HL-60 (cell line): ENCODE results near the gene RAPGEF4.

ENCODE experiments used
- DNase-seq, 2 experiments: peaks; one replicate each; pipeline ENCODE4 v3.0.0-alpha.2; 2010 to 2020; ENCODE audit warnings: low read depth in 1 of 2, low spot score in 1 of 2
- H3K27ac ChIP-seq: fragments of 250-450 bp; sonication (Bioruptor Pico); replicated peaks from 2 replicates; pipeline ENCODE4 v1.5.1; 2020; ENCODE audit warnings: mild to moderate bottlenecking, moderate library complexity
- H3K27me3 ChIP-seq: fragments of 250-450 bp; sonication (Bioruptor Pico); 2 replicates; pipeline ENCODE4 v1.5.1; 2021; ENCODE audit warnings: mild to moderate bottlenecking, moderate library complexity; ENCODE audit not compliant: insufficient read depth, poor library complexity, severe bottlenecking
- H3K4me3 ChIP-seq: replicated peaks from 2 replicates; pipeline ENCODE4 v1.5.1; 2011; ENCODE audit warnings: mild to moderate bottlenecking, control low read depth, low read length; ENCODE audit not compliant: insufficient read depth
- GABPA ChIP-seq: IDR thresholded peaks from 2 replicates; pipeline ENCODE4 v1.6.1; 2012; ENCODE audit warnings: low read depth
- POLR2AphosphoS5 ChIP-seq: IDR thresholded peaks from 2 replicates; pipeline ENCODE4 v1.6.1; 2012; ENCODE audit warnings: low read depth
- SPI1 ChIP-seq: IDR thresholded peaks from 2 replicates; pipeline ENCODE4 v1.6.1; 2012; ENCODE audit warnings: low read depth, mild to moderate bottlenecking, borderline replicate concordance
- TF ChIP-seq, protein P1 (sequence below): IDR thresholded peaks from one replicate; pipeline ENCODE4 v1.5.1; 2011; ENCODE audit warnings: low read length, control low read depth, inconsistent platforms; ENCODE audit not compliant: insufficient read depth
- TF ChIP-seq, protein P2 (sequence below): IDR thresholded peaks from 2 replicates; pipeline ENCODE4 v1.6.1; 2012; ENCODE audit warnings: low read depth; ENCODE audit not compliant: insufficient replicate concordance

The RAPGEF4 gene

GRCh38 chr2:172943539-172943938 is 207.9 kb downstream of the RAPGEF4 start:
- TF ChIP-seq POLR2AphosphoS5 (no peak), SPI1 (no peak), GABPA (no peak)
- TF ChIP-seq, protein P1, sequence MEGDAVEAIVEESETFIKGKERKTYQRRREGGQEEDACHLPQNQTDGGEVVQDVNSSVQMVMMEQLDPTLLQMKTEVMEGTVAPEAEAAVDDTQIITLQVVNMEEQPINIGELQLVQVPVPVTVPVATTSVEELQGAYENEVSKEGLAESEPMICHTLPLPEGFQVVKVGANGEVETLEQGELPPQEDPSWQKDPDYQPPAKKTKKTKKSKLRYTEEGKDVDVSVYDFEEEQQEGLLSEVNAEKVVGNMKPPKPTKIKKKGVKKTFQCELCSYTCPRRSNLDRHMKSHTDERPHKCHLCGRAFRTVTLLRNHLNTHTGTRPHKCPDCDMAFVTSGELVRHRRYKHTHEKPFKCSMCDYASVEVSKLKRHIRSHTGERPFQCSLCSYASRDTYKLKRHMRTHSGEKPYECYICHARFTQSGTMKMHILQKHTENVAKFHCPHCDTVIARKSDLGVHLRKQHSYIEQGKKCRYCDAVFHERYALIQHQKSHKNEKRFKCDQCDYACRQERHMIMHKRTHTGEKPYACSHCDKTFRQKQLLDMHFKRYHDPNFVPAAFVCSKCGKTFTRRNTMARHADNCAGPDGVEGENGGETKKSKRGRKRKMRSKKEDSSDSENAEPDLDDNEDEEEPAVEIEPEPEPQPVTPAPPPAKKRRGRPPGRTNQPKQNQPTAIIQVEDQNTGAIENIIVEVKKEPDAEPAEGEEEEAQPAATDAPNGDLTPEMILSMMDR = no peak
- TF ChIP-seq, protein P2, sequence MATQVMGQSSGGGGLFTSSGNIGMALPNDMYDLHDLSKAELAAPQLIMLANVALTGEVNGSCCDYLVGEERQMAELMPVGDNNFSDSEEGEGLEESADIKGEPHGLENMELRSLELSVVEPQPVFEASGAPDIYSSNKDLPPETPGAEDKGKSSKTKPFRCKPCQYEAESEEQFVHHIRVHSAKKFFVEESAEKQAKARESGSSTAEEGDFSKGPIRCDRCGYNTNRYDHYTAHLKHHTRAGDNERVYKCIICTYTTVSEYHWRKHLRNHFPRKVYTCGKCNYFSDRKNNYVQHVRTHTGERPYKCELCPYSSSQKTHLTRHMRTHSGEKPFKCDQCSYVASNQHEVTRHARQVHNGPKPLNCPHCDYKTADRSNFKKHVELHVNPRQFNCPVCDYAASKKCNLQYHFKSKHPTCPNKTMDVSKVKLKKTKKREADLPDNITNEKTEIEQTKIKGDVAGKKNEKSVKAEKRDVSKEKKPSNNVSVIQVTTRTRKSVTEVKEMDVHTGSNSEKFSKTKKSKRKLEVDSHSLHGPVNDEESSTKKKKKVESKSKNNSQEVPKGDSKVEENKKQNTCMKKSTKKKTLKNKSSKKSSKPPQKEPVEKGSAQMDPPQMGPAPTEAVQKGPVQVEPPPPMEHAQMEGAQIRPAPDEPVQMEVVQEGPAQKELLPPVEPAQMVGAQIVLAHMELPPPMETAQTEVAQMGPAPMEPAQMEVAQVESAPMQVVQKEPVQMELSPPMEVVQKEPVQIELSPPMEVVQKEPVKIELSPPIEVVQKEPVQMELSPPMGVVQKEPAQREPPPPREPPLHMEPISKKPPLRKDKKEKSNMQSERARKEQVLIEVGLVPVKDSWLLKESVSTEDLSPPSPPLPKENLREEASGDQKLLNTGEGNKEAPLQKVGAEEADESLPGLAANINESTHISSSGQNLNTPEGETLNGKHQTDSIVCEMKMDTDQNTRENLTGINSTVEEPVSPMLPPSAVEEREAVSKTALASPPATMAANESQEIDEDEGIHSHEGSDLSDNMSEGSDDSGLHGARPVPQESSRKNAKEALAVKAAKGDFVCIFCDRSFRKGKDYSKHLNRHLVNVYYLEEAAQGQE = no peak
- Histone ChIP-seq H3K27me3 (no peaks in the 10 kb centered on the region), H3K4me3 (no peak overlapping the region), H3K27ac (no peak overlapping the region)
- DNase-seq = no peak

DNA sequence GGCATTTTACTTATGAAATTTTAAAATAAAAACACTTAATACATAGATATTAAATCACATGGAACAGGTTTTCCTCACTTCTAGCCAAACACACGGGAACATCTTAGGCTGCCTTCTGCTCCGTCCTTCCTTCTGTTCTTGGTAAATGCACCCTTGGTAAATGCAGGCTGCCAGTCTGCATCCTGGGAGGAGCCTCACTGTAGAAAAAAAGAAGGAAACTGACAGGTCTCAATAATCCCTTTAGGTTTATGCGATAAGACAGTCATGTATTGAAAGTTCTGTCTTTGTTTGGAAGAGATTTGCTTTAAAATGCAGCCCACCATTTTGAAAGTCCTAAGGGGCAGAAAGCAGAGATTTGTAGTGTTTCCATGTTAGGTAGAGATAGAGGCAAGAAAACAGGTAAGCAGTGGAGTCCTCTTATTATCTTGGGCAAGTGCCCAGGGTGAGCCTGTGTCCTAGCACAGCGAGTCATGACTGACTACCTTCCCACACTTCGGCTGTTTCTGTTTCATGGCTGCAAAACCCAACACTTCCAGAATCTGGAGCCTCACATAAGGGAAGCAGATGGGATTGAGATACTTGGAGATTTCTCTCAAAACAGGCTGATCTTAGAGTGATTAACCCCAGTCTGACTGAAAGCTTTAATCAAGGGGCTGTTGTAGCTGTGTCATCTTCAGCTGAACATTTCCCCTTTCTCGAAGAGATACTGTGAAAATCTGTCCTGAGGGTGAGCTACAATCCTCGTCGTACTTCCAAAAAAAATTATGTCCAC is 208.6 kb downstream of the RAPGEF4 start:
- Histone ChIP-seq H3K27ac (no peak overlapping the region), H3K27me3 (no peaks in the 10 kb centered on the region), H3K4me3 (no peak overlapping the region)
- DNase-seq = no peak
- TF ChIP-seq, protein P1 = no peak
- no peak for TF ChIP-seq POLR2AphosphoS5
- TF ChIP-seq SPI1 = no peak
- TF ChIP-seq GABPA = no peak
- TF ChIP-seq, protein P2 = no peak

DNA sequence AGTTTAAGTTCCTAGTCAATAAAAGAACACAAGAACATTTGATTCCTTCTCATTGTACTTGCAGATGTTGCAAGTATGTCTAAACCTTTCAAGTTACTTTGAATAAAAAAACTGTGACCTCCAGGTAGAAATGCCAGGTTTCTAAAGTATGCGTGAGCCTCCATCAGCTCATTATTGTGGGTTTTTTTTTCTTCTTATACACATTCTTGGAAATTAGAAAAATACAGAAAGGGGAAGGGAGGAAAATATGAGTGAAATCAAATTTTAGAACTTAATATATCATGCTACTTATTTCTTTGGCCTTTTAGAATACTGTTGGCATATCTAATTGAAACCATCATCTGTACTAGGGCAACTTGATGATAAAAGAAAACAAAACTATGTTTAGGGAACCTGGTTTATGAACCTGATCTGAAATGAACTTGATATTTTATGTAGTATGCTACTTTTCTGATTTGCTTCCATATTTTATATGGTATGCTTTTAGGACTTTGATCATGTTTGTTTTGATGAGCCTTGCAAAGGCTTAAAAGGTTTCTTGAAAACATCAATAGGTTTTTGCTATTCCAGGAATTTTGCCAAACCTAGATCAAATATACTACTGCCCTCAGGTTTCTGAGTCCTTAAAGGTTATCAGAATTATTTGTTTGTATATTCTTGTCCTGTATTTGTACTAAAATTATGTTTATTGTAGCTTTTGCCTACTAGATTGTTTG is 209.3 kb downstream of the RAPGEF4 start:
- DNase-seq = no peak
- H3K27ac ChIP-seq = no peak overlapping the region
- TF ChIP-seq, protein P1 = no peak
- TF ChIP-seq GABPA = no peak
- TF ChIP-seq, protein P2 = no peak
- no peaks in the 10 kb centered on the region for H3K27me3 ChIP-seq
- no peak overlapping the region for H3K4me3 ChIP-seq
